ENCODE data around the gene UACA.

DNA sequence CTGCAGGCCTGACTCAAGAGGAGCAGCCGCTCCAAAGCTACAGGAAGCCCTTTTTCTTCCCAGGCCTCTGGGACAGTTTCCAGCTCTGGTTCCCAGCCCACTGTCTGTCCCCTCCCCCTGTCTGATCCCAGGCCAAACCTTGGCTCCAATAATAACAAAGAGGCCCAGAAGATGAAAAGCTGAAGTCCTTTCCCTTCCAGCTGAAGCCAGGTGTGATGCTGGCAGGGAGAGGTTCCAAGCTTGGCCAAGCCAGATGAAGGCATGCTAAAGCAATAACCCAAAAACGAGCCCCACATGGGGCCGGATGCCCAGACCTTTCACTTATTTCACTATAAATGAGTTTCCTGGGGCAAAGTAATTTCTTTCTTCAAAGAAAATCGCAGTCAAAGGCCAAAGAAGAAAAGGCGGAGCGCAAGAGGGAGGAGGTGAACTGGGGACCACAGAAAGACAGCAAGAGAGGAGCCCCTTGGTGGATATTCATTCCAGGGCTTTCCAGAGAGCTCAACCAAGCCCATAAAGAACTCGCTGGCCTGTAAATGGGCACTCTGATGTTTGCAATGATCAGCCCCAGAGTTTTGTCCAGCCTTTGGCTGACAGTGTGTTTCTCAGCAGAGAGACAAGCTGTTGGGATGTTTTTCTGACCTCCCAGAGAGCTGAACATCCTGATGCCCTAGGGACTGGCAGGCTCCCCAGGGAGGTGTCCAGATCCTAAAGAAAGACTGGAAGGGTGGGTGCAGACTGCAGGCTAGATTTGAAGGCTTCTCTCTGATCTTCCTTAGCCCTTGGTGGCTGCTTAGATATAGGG is 157.6 kb downstream of the UACA start:
- TF ChIP-seq, protein P1, sequence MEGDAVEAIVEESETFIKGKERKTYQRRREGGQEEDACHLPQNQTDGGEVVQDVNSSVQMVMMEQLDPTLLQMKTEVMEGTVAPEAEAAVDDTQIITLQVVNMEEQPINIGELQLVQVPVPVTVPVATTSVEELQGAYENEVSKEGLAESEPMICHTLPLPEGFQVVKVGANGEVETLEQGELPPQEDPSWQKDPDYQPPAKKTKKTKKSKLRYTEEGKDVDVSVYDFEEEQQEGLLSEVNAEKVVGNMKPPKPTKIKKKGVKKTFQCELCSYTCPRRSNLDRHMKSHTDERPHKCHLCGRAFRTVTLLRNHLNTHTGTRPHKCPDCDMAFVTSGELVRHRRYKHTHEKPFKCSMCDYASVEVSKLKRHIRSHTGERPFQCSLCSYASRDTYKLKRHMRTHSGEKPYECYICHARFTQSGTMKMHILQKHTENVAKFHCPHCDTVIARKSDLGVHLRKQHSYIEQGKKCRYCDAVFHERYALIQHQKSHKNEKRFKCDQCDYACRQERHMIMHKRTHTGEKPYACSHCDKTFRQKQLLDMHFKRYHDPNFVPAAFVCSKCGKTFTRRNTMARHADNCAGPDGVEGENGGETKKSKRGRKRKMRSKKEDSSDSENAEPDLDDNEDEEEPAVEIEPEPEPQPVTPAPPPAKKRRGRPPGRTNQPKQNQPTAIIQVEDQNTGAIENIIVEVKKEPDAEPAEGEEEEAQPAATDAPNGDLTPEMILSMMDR (IDR thresholded peaks at IDR 0.05), result no peak
- no peak for TF ChIP-seq POLR2A (IDR thresholded peaks at IDR 0.05)

Data from body of pancreas (tissue), 4 donors.